GM18868 (cell line): ENCODE results near the gene MSRB3.

Source experiments
- ATAC-seq: cut with Tn5 transposase; IDR thresholded peaks from one replicate; pipeline ENCODE4 v1.9.1; 2021; ENCODE audit warnings: mild to moderate bottlenecking, moderate library complexity; ENCODE audit not compliant: unreplicated experiment

MSRB3 gene

DNA sequence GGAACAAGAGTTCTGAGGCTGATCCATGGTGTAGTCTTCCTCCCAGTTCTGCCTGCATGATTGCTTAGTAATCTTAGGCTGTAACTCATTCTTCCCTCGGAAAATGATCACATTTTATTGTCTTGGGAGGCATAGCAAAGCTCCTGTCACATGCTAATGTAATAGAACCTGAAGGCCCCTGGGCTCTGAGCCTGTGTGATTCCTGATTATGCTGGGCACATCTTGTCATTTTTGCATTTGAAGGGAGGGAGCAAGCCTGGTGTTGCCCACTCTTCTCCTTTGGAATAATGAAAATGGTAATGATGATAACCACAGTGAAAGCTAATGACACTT, 215.4 kb downstream of the MSRB3 start:
- ATAC-seq: no peak

- ATAC-seq: no peak
Observed at GRCh38 chr12:65494537-65494936, 216.1 kb downstream of the MSRB3 start.

GRCh38 chr12:65495233-65495632, 216.8 kb downstream of the MSRB3 start:
- ATAC-seq: no peak

GRCh38 chr12:65496617-65497016, 218.1 kb downstream of the MSRB3 start:
- no peak for ATAC-seq

GRCh38 chr12:65497660-65498059, 219.2 kb downstream of the MSRB3 start:
- no peak for ATAC-seq

DNA sequence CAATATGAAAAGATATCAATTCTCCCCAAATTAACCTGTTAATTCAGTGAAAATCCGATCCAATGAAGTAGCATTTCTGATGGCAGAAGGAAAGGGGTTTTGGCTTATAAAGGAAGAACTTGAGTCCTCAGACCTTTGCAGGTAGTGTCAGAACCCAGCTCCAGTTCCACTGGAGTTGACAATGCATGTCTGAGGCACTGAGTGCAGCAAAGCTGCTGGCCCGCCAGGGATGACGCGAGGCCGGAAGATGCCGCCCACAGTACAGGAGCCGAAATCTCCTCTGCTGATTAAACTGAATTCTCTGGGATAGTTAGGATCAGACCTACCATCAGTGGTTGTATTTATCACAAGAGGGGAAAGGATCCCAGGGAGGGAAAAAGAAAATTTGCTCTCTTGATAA, 220.7 kb downstream of the MSRB3 start:
- no peak for ATAC-seq

DNA sequence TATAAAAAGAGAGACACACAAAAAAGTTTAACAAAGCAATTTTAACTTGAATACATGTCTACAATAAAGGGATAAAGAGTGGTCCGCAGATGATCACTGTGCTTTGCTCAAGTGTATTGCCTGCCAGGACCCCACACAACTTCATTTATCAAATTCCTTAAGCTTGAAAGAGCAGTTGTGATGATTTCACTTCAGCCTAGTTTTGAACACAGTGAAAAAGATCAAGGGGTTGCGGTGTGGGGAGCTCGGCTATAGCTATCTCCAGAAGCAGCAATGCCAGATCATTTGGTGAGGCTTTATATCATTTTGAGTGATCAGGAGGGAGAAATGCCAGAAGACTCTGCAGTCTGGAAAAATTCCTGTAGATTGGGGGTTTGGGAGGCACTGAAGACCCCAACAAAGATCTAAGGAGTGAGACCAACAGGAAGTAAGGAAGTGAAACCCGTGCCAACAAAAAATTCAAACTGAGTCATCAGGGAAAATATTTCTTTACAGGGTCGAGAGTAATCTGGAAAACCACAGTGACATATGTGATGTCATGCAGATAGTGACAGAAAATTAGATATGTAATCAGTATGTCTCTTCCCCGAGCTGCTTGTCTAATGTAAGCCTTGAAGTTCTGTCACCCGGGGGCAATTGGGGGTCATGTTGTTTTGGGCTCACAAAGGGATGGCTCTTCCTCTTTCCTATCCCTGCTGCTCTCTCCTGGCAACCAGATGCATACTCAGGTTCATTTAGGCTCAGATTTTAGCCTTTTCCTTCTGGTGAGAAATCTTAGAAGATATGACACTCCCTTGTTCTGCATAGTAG, 221.8 kb downstream of the MSRB3 start:
- no peak for ATAC-seq

GRCh38 chr12:65501093-65501621, 222.7 kb downstream of the MSRB3 start:
- ATAC-seq: no peak

DNA sequence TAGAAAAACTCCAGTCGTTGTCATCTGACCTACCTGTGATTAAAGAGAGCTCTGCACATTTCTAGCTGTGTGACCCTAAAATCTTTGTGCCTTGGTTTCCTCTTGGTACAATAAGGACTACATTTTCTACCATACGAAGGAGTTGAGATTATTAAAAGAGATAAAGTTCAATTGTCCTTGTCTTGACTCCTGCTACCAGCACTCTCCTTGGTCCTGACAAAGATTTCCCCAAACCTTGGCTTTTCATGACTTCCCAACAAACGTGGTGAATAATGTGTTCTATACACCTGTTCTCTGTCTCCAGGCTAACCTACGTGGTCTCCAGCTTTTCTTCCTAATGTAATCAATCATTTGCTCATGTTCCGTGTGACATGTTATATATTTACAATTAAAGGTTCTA, 223.5 kb downstream of the MSRB3 start:
- ATAC-seq: no peak

- no peak for ATAC-seq
Observed at GRCh38 chr12:65504417-65504816, 225.9 kb downstream of the MSRB3 start.

GRCh38 chr12:65505386-65506121, 227.1 kb downstream of the MSRB3 start:
- ATAC-seq: no peak

GRCh38 chr12:65508276-65509035, 230.0 kb downstream of the MSRB3 start:
- ATAC-seq: no peak

GRCh38 chr12:65510007-65510406, 231.5 kb downstream of the MSRB3 start:
- no peak for ATAC-seq

DNA sequence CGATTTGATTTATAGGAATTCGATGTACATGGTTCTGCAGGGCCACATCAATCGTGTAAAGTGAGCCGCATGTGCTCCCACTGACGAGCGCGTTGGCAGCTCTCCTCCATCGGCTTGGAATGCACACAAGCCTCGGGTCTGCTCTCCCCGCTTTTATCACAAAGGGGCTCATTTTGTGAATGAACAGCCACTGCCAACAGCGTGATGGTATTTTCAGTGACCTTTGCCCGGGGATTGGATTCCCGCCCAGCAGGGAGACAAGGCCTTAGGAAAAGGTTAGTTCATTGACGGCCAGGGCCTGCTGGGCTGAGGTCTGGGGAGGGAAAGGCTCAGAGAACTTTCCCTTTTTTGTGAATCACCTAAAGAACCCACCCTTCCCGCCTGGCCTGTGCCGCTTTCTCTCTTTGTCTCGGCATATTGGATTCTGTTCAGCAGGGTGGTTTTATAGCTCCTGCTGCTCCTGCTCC, 232.1 kb downstream of the MSRB3 start:
- no peak for ATAC-seq

GRCh38 chr12:65511134-65511834, 232.8 kb downstream of the MSRB3 start:
- ATAC-seq: no peak

GRCh38 chr12:65511912-65512311, 233.4 kb downstream of the MSRB3 start:
- no peak for ATAC-seq
